Measurements from ENCODE around the gene TRRAP.
A peak's percentile ranks its signal among the peaks of the same experiment; 100 is the strongest.

TRRAP gene

GRCh38 chr7:98866351-98866750, 12.0 kb upstream of the TRRAP start:
- no peak for TF ChIP-seq REST (IDR thresholded peaks at IDR 0.05; ENCODE audit: insufficient replicate concordance, low read depth)
- no peak for TF ChIP-seq POLR2AphosphoS5 (IDR thresholded peaks at IDR 0.05; ENCODE audit: low read depth)
- TF ChIP-seq GABPA (IDR thresholded peaks at IDR 0.05; ENCODE audit: low read depth): no peak
- TF ChIP-seq CTCF (IDR thresholded peaks at IDR 0.05; ENCODE audit: insufficient read depth, low read length): no peak
- TF ChIP-seq SPI1 (IDR thresholded peaks at IDR 0.05; ENCODE audit: borderline replicate concordance, low read depth): no peak
- peaks cover 14% of the 10 kb centered on the region for H3K27me3 ChIP-seq (ENCODE audit: insufficient read depth, poor library complexity, severe bottlenecking)
- DNase-seq (ENCODE audit: low read depth in 1 of 2, low spot score in 1 of 2): no peak
- H3K4me3 ChIP-seq (replicated peaks; ENCODE audit: insufficient read depth, low read length): no peak overlapping the region
- H3K27ac ChIP-seq (replicated peaks): no peak overlapping the region

GRCh38 chr7:98866765-98867164, 11.6 kb upstream of the TRRAP start:
- TF ChIP-seq POLR2AphosphoS5 (IDR thresholded peaks at IDR 0.05; ENCODE audit: low read depth): no peak
- no peak for TF ChIP-seq CTCF (IDR thresholded peaks at IDR 0.05; ENCODE audit: insufficient read depth, low read length)
- TF ChIP-seq GABPA (IDR thresholded peaks at IDR 0.05; ENCODE audit: low read depth): no peak
- no peak for TF ChIP-seq SPI1 (IDR thresholded peaks at IDR 0.05; ENCODE audit: borderline replicate concordance, low read depth)
- TF ChIP-seq REST (IDR thresholded peaks at IDR 0.05; ENCODE audit: insufficient replicate concordance, low read depth): no peak
- DNase-seq (ENCODE audit: low read depth in 1 of 2, low spot score in 1 of 2): no peak
- Histone ChIP-seq H3K27me3 (ENCODE audit: insufficient read depth, poor library complexity, severe bottlenecking) (peaks cover 14% of the 10 kb centered on the region), H3K4me3 (replicated peaks; ENCODE audit: insufficient read depth, low read length) (no peak overlapping the region), H3K27ac (replicated peaks) (no peak overlapping the region)

GRCh38 chr7:98868450-98868849, 9.9 kb upstream of the TRRAP start:
- TF ChIP-seq POLR2AphosphoS5 (IDR thresholded peaks at IDR 0.05; ENCODE audit: low read depth) (no peak), SPI1 (IDR thresholded peaks at IDR 0.05; ENCODE audit: borderline replicate concordance, low read depth) (no peak), REST (IDR thresholded peaks at IDR 0.05; ENCODE audit: insufficient replicate concordance, low read depth) (no peak), GABPA (IDR thresholded peaks at IDR 0.05; ENCODE audit: low read depth) (no peak), CTCF (IDR thresholded peaks at IDR 0.05; ENCODE audit: insufficient read depth, low read length) (no peak)
- H3K4me3 ChIP-seq (replicated peaks; ENCODE audit: insufficient read depth, low read length): no peak overlapping the region
- peak in 1 of 2 experiments; percentile 30 for DNase-seq (ENCODE audit: low read depth in 1 of 2, low spot score in 1 of 2)
- no peak overlapping the region for H3K27ac ChIP-seq (replicated peaks)
- peaks cover 14% of the 10 kb centered on the region for H3K27me3 ChIP-seq (ENCODE audit: insufficient read depth, poor library complexity, severe bottlenecking)
